Peyer's patch (tissue), 4 donors: Measurements from ENCODE around the gene GTF2F1.

Experiments
- POLR2A ChIP-seq, 2 donors: fragments of 450-650 bp; IDR thresholded peaks; one replicate each; pipeline ENCODE4 v1.5.1; 2017; ENCODE audit warnings: antibody characterized with exemption in 2 of 2, mild to moderate bottlenecking in 2 of 2, moderate library complexity in 2 of 2
- TF ChIP-seq, protein P1 (sequence below), 6 experiments: fragments of 450-650 bp in 4 of 6; fragments of 200-600 bp in 2 of 6; sonication (generic) in 1 of 6; IDR thresholded peaks; one replicate each; pipeline ENCODE4 v1.5.1; 2017 to 2019; ENCODE audit warnings: antibody characterized with exemption in 6 of 6, mild to moderate bottlenecking in 3 of 6, moderate library complexity in 1 of 6

DNA sequence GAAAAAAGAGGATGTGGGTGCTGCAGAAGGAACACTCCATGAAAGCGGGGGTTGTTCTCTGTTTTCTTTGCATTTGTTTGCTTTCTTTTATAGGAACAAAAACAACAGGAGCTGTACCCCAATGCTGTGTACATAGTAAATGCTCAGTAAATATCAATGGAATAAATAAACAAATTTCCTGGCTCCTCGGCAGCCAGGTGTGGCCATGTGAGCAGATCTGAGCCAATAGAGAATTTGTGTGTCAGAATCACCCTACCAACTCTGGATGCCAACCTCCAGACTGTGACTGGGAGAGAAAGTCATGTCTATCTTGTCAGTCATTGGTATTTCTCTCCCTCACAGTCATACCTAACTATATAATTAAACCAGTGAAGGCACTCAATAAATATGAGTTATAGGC lies 42.3 kb downstream of the GTF2F1 start:
- TF ChIP-seq, protein P1, sequence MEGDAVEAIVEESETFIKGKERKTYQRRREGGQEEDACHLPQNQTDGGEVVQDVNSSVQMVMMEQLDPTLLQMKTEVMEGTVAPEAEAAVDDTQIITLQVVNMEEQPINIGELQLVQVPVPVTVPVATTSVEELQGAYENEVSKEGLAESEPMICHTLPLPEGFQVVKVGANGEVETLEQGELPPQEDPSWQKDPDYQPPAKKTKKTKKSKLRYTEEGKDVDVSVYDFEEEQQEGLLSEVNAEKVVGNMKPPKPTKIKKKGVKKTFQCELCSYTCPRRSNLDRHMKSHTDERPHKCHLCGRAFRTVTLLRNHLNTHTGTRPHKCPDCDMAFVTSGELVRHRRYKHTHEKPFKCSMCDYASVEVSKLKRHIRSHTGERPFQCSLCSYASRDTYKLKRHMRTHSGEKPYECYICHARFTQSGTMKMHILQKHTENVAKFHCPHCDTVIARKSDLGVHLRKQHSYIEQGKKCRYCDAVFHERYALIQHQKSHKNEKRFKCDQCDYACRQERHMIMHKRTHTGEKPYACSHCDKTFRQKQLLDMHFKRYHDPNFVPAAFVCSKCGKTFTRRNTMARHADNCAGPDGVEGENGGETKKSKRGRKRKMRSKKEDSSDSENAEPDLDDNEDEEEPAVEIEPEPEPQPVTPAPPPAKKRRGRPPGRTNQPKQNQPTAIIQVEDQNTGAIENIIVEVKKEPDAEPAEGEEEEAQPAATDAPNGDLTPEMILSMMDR (IDR thresholded peaks at IDR 0.05) = no peak
- no peak for TF ChIP-seq POLR2A (IDR thresholded peaks at IDR 0.05)
